Neutrophil (primary cell): ENCODE measurements around the gene MAP3K15.

Source experiments
- H3K27ac ChIP-seq: fragments of 200-600 bp; sonication (generic); 2 replicates; pipeline ENCODE4 v1.5.1; 2016; ENCODE audit warnings: mild to moderate bottlenecking, moderate library complexity
- H3K27me3 ChIP-seq: fragments of 200-600 bp; sonication (generic); 2 replicates; pipeline ENCODE4 v1.6.0; 2016; ENCODE audit warnings: mild to moderate bottlenecking
- H3K36me3 ChIP-seq: fragments of 200-600 bp; sonication (generic); 2 replicates; pipeline ENCODE4 v1.5.1; 2017
- H3K4me1 ChIP-seq, 2 experiments: fragments of 200-600 bp in 1 of 2; sonication (generic) in 1 of 2; 1 replicate in 1 of 2; 2 replicates in 1 of 2; pipeline versions ENCODE4 v1.5.1 to v1.6.1; 2013 to 2016; ENCODE audit warnings: low read depth in 1 of 2, low read length in 1 of 2, mild to moderate bottlenecking in 1 of 2, moderate library complexity in 1 of 2; ENCODE audit not compliant: control insufficient read depth in 1 of 2, insufficient read depth in 1 of 2
- H3K4me3 ChIP-seq, 2 experiments: fragments of 200-600 bp in 1 of 2; sonication (generic) in 1 of 2; 1 replicate in 1 of 2; 2 replicates in 1 of 2; pipeline ENCODE4 v1.5.1; 2013 to 2016; ENCODE audit warnings: low read depth in 1 of 2, low read length in 1 of 2, mild to moderate bottlenecking in 1 of 2, moderate library complexity in 1 of 2
- H3K9me3 ChIP-seq: fragments of 200-600 bp; sonication (generic); 2 replicates; pipeline ENCODE4 v1.5.1; 2016
- CTCF ChIP-seq: fragments of 200-600 bp; sonication (generic); IDR thresholded peaks from 2 replicates; pipeline ENCODE4 v1.5.1; 2016; ENCODE audit warnings: antibody characterized with exemption

MAP3K15 gene

GRCh38 chrX:19372547-19373331, 142.6 kb downstream of the MAP3K15 start:
- no peaks in the 10 kb centered on the region for H3K9me3 ChIP-seq
- H3K4me3 ChIP-seq = peak overlapping the region; percentile 47 to 52
- H3K27ac ChIP-seq = peak overlapping the region; percentile 70
- H3K27me3 ChIP-seq = no peaks in the 10 kb centered on the region
- H3K4me1 ChIP-seq = peaks cover 10 to 16% of the 10 kb centered on the region in 2 experiments
- no peak for TF ChIP-seq CTCF
- H3K36me3 ChIP-seq = no peaks in the 10 kb centered on the region

GRCh38 chrX:19372170-19372546, 143.2 kb downstream of the MAP3K15 start:
- peaks cover 10 to 16% of the 10 kb centered on the region in 2 experiments for H3K4me1 ChIP-seq
- peak; percentile 48 for TF ChIP-seq CTCF
- H3K4me3 ChIP-seq = peak overlapping the region; percentile 43 to 47
- H3K27me3 ChIP-seq = no peaks in the 10 kb centered on the region
- H3K27ac ChIP-seq = peak overlapping the region; percentile 70
- no peaks in the 10 kb centered on the region for H3K9me3 ChIP-seq
- H3K36me3 ChIP-seq = no peaks in the 10 kb centered on the region

- no peak overlapping the region for H3K4me3 ChIP-seq
- H3K36me3 ChIP-seq = peaks cover 3% of the 10 kb centered on the region
- H3K27me3 ChIP-seq = no peaks in the 10 kb centered on the region
- H3K9me3 ChIP-seq = no peaks in the 10 kb centered on the region
- TF ChIP-seq CTCF = no peak
- no peak overlapping the region for H3K27ac ChIP-seq
- peaks cover 10 to 16% of the 10 kb centered on the region in 2 experiments for H3K4me1 ChIP-seq
Observed at GRCh38 chrX:19370061-19370460, 145.2 kb downstream of the MAP3K15 start.

- Histone ChIP-seq H3K36me3 (peaks cover 3% of the 10 kb centered on the region), H3K27ac (no peak overlapping the region), H3K4me1 (peaks cover 4 to 12% of the 10 kb centered on the region in 2 experiments), H3K4me3 (no peak overlapping the region), H3K9me3 (no peaks in the 10 kb centered on the region), H3K27me3 (no peaks in the 10 kb centered on the region)
- TF ChIP-seq CTCF = no peak
Observed at GRCh38 chrX:19368576-19368975, 146.7 kb downstream of the MAP3K15 start.

- TF ChIP-seq CTCF = no peak
- Histone ChIP-seq H3K36me3 (peaks cover 14% of the 10 kb centered on the region), H3K27ac (no peak overlapping the region), H3K4me3 (no peak overlapping the region), H3K27me3 (no peaks in the 10 kb centered on the region), H3K9me3 (no peaks in the 10 kb centered on the region), H3K4me1 (peaks cover 10 to 13% of the 10 kb centered on the region in 2 experiments)
Observed at GRCh38 chrX:19361701-19362100, 153.6 kb downstream of the MAP3K15 start.
